ENCODE results near the gene AGXT2.

GRCh38 chr5:35030426-35031100 lies 17.2 kb downstream of the AGXT2 start:
- TF ChIP-seq TAF1 (IDR thresholded peaks at IDR 0.05; ENCODE audit: borderline replicate concordance, low read depth, low read length) (no peak), POLR2A (IDR thresholded peaks at IDR 0.05; ENCODE audit: low read depth, low read length) (no peak)

All from GM12892 (cell line).